Naive B cell (primary cell): ENCODE data around the gene IQCE. TPM values are rescaled to one million over a fixed set of nuclear protein-coding genes. Genes with fewer than 3 reads are reported as not detected.

Source experiments
- ATAC-seq, 2 donors: fragments of 150-1000 bp; cut with Tn5 transposase; 2 replicates each; pipeline ENCODE4 v1.10.0; 2021; ENCODE audit warnings: low read depth in 2 of 2, mild to moderate bottlenecking in 2 of 2, moderate library complexity in 2 of 2
- DNase-seq: peaks from one replicate; pipeline ENCODE4 v3.0.0; 2022
- H3K27ac Mint-ChIP-seq, 6 donors: one replicate each; pipeline ENCODE4 v1.8.0; 2020 to 2022; ENCODE audit warnings: mild to moderate bottlenecking in 6 of 6, mixed read lengths in 6 of 6, moderate library complexity in 5 of 6, inconsistent platforms in 2 of 6
- H3K27me3 Mint-ChIP-seq, 3 donors: one replicate each; pipeline ENCODE4 v1.8.0; 2021 to 2022; ENCODE audit warnings: mixed read lengths in 3 of 3, mild to moderate bottlenecking in 1 of 3
- H3K36me3 Mint-ChIP-seq, 2 donors: one replicate each; pipeline ENCODE4 v1.8.0; 2020 to 2022; ENCODE audit warnings: mixed read lengths in 2 of 2, inconsistent platforms in 1 of 2, mild to moderate bottlenecking in 1 of 2
- H3K4me1 Mint-ChIP-seq, 3 donors: one replicate each; pipeline ENCODE4 v1.8.0; 2020 to 2022; ENCODE audit warnings: mixed read lengths in 3 of 3, inconsistent platforms in 1 of 3, mild to moderate bottlenecking in 1 of 3, moderate library complexity in 1 of 3
- H3K4me3 Mint-ChIP-seq, 8 donors: one replicate each; pipeline ENCODE4 v1.8.0; 2020 to 2022; ENCODE audit warnings: mild to moderate bottlenecking in 8 of 8, mixed read lengths in 8 of 8, moderate library complexity in 8 of 8, inconsistent platforms in 2 of 8
- H3K9me3 Mint-ChIP-seq, 7 donors: one replicate each; pipeline ENCODE4 v1.8.0; 2020 to 2022; ENCODE audit warnings: mixed read lengths in 7 of 7, mild to moderate bottlenecking in 5 of 7, inconsistent platforms in 2 of 7, moderate library complexity in 1 of 7
- polyA plus RNA-seq, 6 donors: library from polyadenylated mRNA; unstranded; fragments of 300-500 nt; fragmentation: Illumina TruSeq; gene quantifications; one replicate each; pipeline ENCODE4 v1.2.3, GENCODE V29; 2021; ENCODE audit warnings: low read depth in 6 of 6

Gene IQCE
- polyA plus RNA-seq, 6 donors from 2014 or later: 0.36 to 1.7 (median 1.3) TPM; not detected in 1

- Mint-ChIP-seq H3K27me3 (no peaks in the 10 kb centered on the region), H3K4me3 (no peak overlapping the region), H3K36me3 (no peaks in the 10 kb centered on the region), H3K9me3 (no peaks in the 10 kb centered on the region), H3K27ac (no peak overlapping the region), H3K4me1 (peaks cover 0 to 4% (median 0%) of the 10 kb centered on the region in 3 donors)
- ATAC-seq: no peak
- DNase-seq: no peak
Observed at GRCh38 chr7:2623698-2624014, 64.9 kb downstream of the IQCE start.

GRCh38 chr7:2624293-2624886 lies 65.6 kb downstream of the IQCE start:
- Mint-ChIP-seq H3K27ac (no peak overlapping the region), H3K27me3 (no peaks in the 10 kb centered on the region), H3K4me3 (peak overlapping the region in 1 of 8 donors; percentile 12), H3K9me3 (no peaks in the 10 kb centered on the region), H3K36me3 (no peaks in the 10 kb centered on the region), H3K4me1 (peaks cover 0 to 4% (median 0%) of the 10 kb centered on the region in 3 donors)
- no peak for DNase-seq
- ATAC-seq: no peak

- no peaks in the 10 kb centered on the region for H3K9me3 Mint-ChIP-seq
- H3K4me3 Mint-ChIP-seq: peak overlapping the region in 1 of 8 donors; percentile 15
- no peak for DNase-seq
- peaks cover 5 to 6% (median 5%) of the 10 kb centered on the region in 3 donors for H3K4me1 Mint-ChIP-seq
- H3K36me3 Mint-ChIP-seq: no peaks in the 10 kb centered on the region
- no peaks in the 10 kb centered on the region for H3K27me3 Mint-ChIP-seq
- peak overlapping the region in 1 of 6 donors; percentile 56 for H3K27ac Mint-ChIP-seq
- no peak for ATAC-seq
Observed at GRCh38 chr7:2626498-2627117, 67.8 kb downstream of the IQCE start.

GRCh38 chr7:2627258-2628129 lies 68.7 kb downstream of the IQCE start:
- Mint-ChIP-seq H3K4me3 (no peak overlapping the region), H3K9me3 (no peaks in the 10 kb centered on the region), H3K27me3 (no peaks in the 10 kb centered on the region), H3K4me1 (peaks cover 8 to 10% (median 9%) of the 10 kb centered on the region in 3 donors), H3K36me3 (no peaks in the 10 kb centered on the region), H3K27ac (no peak overlapping the region)
- ATAC-seq: no peak
- no peak for DNase-seq

- no peak overlapping the region for H3K27ac Mint-ChIP-seq
- no peaks in the 10 kb centered on the region for H3K9me3 Mint-ChIP-seq
- H3K36me3 Mint-ChIP-seq: no peaks in the 10 kb centered on the region
- no peak for ATAC-seq
- H3K27me3 Mint-ChIP-seq: no peaks in the 10 kb centered on the region
- H3K4me1 Mint-ChIP-seq: peaks cover 9 to 14% (median 13%) of the 10 kb centered on the region in 3 donors
- no peak for DNase-seq
- no peak overlapping the region for H3K4me3 Mint-ChIP-seq
Observed at GRCh38 chr7:2628130-2628482, 69.3 kb downstream of the IQCE start.

- ATAC-seq (no peak), DNase-seq (no peak)
- H3K27ac Mint-ChIP-seq: no peak overlapping the region
- H3K4me3 Mint-ChIP-seq: peak overlapping the region in 1 of 8 donors; percentile 25
- H3K4me1 Mint-ChIP-seq: peaks cover 11 to 22% (median 18%) of the 10 kb centered on the region in 3 donors
- H3K36me3 Mint-ChIP-seq: no peaks in the 10 kb centered on the region
- H3K27me3 Mint-ChIP-seq: no peaks in the 10 kb centered on the region
- no peaks in the 10 kb centered on the region for H3K9me3 Mint-ChIP-seq
Observed at GRCh38 chr7:2628891-2629290, 70.1 kb downstream of the IQCE start.

- Mint-ChIP-seq H3K27ac (peak overlapping the region in 1 of 6 donors; percentile 52), H3K9me3 (no peaks in the 10 kb centered on the region), H3K4me1 (peaks cover 15 to 26% (median 20%) of the 10 kb centered on the region in 3 donors), H3K36me3 (no peaks in the 10 kb centered on the region), H3K27me3 (no peaks in the 10 kb centered on the region), H3K4me3 (peak overlapping the region in 1 of 8 donors; percentile 15)
- ATAC-seq: no peak
- no peak for DNase-seq
Observed at GRCh38 chr7:2629746-2630681, 71.2 kb downstream of the IQCE start.

- H3K4me1 Mint-ChIP-seq: peaks cover 28 to 40% (median 39%) of the 10 kb centered on the region in 3 donors
- peak in 1 of 2 donors; percentile 18 for ATAC-seq
- H3K36me3 Mint-ChIP-seq: no peaks in the 10 kb centered on the region
- no peak for DNase-seq
- H3K27ac Mint-ChIP-seq: peak within 1 kb of the TSS; percentile 84 to 95 (median 93)
- H3K9me3 Mint-ChIP-seq: no peaks in the 10 kb centered on the region
- H3K27me3 Mint-ChIP-seq: no peaks in the 10 kb centered on the region
- peak within 1 kb of the TSS; percentile 91 to 99 (median 96) for H3K4me3 Mint-ChIP-seq
Observed at GRCh38 chr7:2631946-2632732, 73.4 kb downstream of the IQCE start, which contains the start of gene TTYH3. Gene TTYH3 (plus strand): TSS chr7:2631986. CDS start chr7:2632156, 170 bp downstream.

GRCh38 chr7:2632733-2633537 lies 74.2 kb downstream of the IQCE start:
- no peaks in the 10 kb centered on the region for H3K36me3 Mint-ChIP-seq
- peak overlapping the region; percentile 91 to 99 (median 96) for H3K4me3 Mint-ChIP-seq
- no peaks in the 10 kb centered on the region for H3K9me3 Mint-ChIP-seq
- no peaks in the 10 kb centered on the region for H3K27me3 Mint-ChIP-seq
- ATAC-seq (peak; percentile 11 to 20), DNase-seq (peak; percentile 50)
- peak overlapping the region; percentile 84 to 95 (median 90) for H3K27ac Mint-ChIP-seq
- H3K4me1 Mint-ChIP-seq: peaks cover 35 to 47% (median 47%) of the 10 kb centered on the region in 3 donors

- Mint-ChIP-seq H3K27ac (peak overlapping the region in 5 of 6 donors; percentile 72 to 94 (median 87)), H3K36me3 (no peaks in the 10 kb centered on the region), H3K9me3 (no peaks in the 10 kb centered on the region)
Observed at GRCh38 chr7:2633538-2634266, 74.9 kb downstream of the IQCE start.

More at GRCh38 chr7:2633538-2634266, 74.9 kb downstream of the IQCE start:
- DNase-seq (no peak), ATAC-seq (no peak)
- Mint-ChIP-seq H3K4me1 (peaks cover 36 to 49% (median 47%) of the 10 kb centered on the region in 3 donors), H3K27me3 (no peaks in the 10 kb centered on the region), H3K4me3 (peak overlapping the region; percentile 91 to 99 (median 96))
